Stimulated activated CD4-positive, alpha-beta T cell treated with anti-CD3 and anti-CD28 coated beads, TNF-alpha, amount 100 ng/mL, for 24 hours (primary cell): Measurements from ENCODE around the gene ZNF226.
A peak's percentile ranks its signal among the peaks of the same experiment; 100 is the strongest.
"Not testable (repeated sequence)": the region's sequence is repeated elsewhere in the genome, so short reads cannot be mapped to it uniquely, and the experiment has no call there.

Experiments used
- DNase-seq, 3 experiments: peaks; one replicate each; pipeline ENCODE4 v3.0.0-alpha.2; 2020; ENCODE audit warnings: low read depth in 3 of 3

Gene ZNF226

DNA sequence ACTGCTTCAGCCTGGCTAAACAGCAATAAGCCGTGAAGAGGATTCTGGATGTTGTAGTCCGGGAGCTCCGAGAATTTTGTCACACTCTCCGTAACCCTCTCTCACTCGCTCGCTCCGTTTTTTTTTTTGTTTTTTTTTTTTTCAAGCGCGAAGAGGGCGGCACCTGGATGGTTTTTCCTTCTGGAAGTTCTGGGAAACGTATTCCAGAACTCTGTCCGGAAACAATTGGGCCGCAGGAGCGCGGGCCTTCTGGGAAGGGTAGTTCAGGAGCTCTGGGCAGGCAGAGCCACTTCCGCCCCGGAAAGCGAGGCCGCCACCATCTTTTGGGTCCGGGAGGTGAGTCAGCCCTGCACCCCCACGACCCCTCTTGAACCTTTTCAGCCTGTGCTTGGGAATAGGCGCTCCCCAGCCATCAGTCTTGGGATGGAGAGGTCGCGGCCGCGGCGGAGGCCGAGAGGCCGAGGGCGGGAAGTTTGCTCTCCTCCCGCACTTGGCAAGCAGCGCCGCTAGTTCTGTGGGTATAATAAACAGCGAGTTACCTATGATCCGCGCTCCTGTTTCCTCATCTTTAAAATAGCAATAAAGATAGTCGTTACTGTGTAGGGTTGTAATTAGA lies 47.5 kb downstream of the ZNF226 start, which contains the start of gene ZNF227:
TSS of gene ZNF227 (plus strand) at position 283 of the 616 bp plus-strand sequence. CDS start 5,261 bp downstream, outside the sequence.
- peak; percentile 68 to 77 (median 70) for DNase-seq

DNA sequence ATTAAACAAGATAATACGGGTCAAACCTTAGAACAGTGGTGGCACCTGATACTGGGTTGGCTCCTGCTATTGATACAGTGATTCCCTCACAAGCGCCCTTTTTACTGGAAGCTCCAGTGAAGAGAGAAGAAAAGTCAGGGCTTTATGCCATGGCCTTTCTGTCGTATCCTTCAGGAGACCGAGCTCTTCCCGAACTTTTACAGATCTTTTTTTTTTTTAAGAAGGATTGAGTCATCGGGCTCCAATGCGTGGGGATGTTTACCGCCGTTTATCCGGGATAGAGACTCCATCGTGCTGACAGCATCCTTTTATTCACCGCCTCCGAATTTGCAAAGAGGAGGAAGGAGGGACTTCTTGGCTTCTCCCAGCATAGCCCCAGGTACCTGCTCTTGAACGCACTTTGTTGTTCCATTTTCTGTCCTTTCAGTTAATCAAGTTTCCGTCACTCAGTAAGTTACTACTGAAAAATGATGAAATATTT lies 48.0 kb downstream of the ZNF226 start:
- no peak for DNase-seq

DNA sequence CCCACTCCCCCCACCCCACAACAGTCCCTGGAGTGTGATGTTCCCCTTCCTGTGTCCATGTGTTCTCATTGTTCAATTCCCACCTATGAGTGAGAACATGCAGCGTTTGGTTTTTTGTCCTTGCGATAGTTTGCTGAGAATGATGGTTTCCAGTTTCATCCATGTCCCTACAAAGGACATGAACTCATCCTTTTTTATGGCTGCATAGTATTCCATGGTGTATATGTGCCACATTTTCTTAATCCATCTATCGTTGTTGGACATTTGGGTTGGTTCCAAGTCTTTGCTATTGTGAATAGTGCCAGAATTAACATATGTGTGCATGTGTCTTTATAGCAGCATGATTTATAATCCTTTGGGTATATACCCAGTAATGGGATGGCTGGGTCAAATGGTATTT lies 55.0 kb downstream of the ZNF226 start:
- DNase-seq = not testable (repeated sequence)

DNA sequence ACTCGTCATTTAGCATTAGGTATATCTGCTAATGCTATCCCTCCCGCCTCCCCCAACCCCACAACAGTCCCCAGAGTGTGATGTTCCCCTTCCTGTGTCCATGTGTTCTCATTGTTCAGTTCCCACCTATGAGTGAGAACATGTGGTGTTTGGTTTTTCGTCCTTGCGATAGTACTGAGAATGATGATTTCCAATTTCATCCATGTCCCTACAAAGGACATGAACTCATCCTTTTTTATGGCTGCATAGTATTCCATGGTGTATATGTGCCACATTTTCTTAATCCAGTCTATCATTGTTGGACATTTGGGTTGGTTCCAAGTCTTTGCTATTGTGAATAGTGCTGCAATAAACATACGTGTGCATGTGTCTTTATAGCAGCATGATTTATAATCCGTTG lies 55.9 kb downstream of the ZNF226 start:
- not testable (repeated sequence) for DNase-seq

DNA sequence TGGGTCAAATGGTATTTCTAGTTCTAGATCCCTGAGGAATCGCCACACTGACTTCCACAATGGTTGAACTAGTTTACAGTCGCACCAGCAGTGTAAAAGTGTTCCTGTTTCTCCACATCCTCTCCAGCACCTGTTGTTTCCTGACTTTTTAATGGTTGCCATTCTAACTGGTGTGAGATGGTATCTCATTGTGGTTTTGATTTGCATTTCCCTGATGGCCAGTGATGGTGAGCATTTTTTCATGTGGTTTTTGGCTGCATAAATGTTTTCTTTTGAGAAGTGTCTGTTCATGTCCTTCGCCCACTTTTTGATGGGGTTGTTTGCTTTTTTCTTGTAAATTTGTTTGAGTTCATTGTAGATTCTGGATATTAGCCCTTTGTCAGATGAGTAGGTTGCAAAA lies 56.4 kb downstream of the ZNF226 start:
- not testable (repeated sequence) for DNase-seq
